Coronary artery (tissue), 2 donors: Measurements from ENCODE around the gene CETP.
"Not testable (repeated sequence)": the region's sequence is repeated elsewhere in the genome, so short reads cannot be mapped to it uniquely, and the experiment has no call there.

Source experiments
- DNase-seq: peaks from one replicate; pipeline ENCODE4 v3.0.0-alpha.2; 2017; ENCODE audit warnings: low spot score
- H3K27ac ChIP-seq, 2 donors: fragments of 200-600 bp; sonication (generic); one replicate each; pipeline ENCODE4 v1.5.1; 2016 to 2019
- H3K4me3 ChIP-seq: fragments of 200-600 bp; sonication (generic); 2 replicates; pipeline ENCODE4 v1.5.1; 2016; ENCODE audit warnings: mild to moderate bottlenecking, moderate library complexity
- TF ChIP-seq, protein P1 (sequence below): fragments of 200-600 bp; sonication (generic); IDR thresholded peaks from one replicate; pipeline ENCODE4 v1.5.1; 2019; ENCODE audit warnings: antibody characterized with exemption

The CETP gene

GRCh38 chr16:56970934-56971767 lies 9.4 kb downstream of the CETP start:
- H3K4me3 ChIP-seq = no peak overlapping the region
- TF ChIP-seq, protein P1, sequence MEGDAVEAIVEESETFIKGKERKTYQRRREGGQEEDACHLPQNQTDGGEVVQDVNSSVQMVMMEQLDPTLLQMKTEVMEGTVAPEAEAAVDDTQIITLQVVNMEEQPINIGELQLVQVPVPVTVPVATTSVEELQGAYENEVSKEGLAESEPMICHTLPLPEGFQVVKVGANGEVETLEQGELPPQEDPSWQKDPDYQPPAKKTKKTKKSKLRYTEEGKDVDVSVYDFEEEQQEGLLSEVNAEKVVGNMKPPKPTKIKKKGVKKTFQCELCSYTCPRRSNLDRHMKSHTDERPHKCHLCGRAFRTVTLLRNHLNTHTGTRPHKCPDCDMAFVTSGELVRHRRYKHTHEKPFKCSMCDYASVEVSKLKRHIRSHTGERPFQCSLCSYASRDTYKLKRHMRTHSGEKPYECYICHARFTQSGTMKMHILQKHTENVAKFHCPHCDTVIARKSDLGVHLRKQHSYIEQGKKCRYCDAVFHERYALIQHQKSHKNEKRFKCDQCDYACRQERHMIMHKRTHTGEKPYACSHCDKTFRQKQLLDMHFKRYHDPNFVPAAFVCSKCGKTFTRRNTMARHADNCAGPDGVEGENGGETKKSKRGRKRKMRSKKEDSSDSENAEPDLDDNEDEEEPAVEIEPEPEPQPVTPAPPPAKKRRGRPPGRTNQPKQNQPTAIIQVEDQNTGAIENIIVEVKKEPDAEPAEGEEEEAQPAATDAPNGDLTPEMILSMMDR = no peak
- DNase-seq = no peak
- H3K27ac ChIP-seq = no peak overlapping the region

- Histone ChIP-seq H3K4me3 (no peak overlapping the region), H3K27ac (no peak overlapping the region)
- TF ChIP-seq, protein P1 = no peak
- DNase-seq = no peak
Measured at GRCh38 chr16:56971768-56972043, 10.0 kb downstream of the CETP start.

DNA sequence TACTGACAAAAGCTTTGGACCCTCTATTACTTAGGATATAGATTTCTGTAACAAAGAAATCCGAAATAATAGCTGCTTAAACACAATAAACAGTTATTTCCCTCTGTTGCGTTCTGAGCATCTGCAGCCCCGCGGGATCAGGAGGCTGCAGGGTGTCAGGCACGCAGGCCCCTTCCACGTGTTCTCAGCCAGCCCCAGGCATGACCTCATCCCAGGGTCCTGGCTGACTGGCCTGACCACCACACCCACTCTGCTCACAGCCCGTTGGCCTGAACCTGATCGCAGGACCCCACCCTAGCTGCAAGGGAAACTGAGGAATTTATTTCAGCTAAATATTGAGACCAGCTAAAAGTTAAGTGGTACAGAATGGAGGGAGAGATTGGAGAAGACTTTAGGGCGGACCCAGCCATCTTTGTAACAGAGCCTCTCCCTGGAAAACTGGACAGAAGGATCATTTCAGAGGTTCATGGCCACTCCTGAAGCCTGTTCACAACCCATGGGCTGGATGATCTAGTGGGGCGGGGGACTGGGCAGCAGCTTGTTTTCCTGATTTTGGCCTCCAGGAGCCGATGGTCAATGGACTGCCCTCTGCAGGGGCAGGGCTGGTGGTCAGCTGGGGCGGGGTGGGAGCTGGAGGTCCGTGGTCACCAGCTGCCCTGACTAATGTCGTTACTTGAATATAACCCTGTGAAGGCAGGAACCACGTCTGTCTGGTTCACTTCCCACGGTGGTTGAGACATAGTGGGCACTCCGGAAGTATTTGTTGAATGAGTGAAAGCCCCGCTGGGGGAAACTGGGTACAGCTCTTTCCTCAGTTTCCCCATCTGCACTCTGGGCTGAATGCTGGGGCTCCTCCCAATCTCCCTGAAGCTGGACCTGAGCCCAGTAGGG lies 10.9 kb downstream of the CETP start:
- no peak overlapping the region for H3K27ac ChIP-seq
- DNase-seq = no peak
- TF ChIP-seq, protein P1 = no peak
- H3K4me3 ChIP-seq = no peak overlapping the region

- TF ChIP-seq, protein P1 = no peak
- Histone ChIP-seq H3K27ac (no peak overlapping the region), H3K4me3 (no peak overlapping the region)
- no peak for DNase-seq
Measured at GRCh38 chr16:56973294-56973689, 11.5 kb downstream of the CETP start.

GRCh38 chr16:56973899-56974298 lies 12.1 kb downstream of the CETP start:
- DNase-seq, H3K27ac ChIP-seq, H3K4me3 ChIP-seq: not testable (repeated sequence)

DNA sequence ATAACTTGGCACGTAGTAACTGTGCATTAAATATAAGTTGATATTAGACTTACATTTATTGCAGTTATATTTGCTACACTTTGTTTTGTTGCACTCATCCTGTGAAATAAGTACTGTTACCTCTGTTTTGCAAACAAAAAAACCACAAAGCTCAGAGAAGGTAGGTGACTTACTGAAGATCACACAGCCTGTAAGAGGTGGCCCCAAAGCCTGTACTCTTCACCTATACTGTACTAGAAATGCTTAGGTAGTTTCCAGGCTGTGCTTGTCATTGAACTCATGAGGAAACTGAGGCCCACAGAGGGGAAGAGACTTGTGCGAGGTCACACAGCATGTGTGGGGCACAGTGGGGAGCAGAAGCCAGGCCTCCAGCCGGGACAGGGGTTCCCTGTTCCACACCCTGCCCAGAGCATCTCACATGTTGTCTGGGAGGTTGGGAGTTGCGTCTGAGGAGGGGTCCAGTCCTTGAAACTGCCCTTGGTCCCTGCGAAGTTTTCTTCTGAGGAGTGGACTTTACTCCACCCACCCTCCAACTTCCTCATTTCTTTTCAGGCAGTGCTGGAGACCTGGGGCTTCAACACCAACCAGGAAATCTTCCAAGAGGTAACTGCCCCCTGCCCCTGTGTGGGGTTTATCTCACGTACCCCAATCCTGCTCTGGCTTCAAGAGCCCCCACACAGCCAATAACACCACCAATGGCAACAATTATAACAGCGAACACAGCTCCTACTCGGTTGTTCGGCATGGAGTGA lies 13.0 kb downstream of the CETP start:
- H3K4me3 ChIP-seq = no peak overlapping the region
- no peak for DNase-seq
- H3K27ac ChIP-seq = no peak overlapping the region
- TF ChIP-seq, protein P1 = no peak

DNA sequence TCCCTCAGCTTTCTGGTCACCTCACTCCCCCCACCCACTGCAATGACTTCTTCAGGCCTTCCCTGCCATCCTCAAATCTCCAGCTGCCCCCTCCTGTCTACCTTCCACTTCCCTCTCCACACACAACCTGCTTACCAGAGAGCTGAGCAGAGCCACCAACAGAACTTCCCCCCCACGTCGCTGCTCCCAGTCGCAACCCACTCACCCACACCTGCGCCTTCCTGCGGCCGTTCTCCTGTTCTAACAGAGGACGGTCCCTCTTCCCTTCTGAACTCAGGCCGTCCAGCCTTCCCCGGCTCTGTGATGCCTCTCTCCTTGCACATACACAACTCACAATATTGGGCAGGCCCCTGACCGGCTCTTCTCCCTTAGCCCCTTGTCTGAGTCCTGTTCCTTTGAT lies 14.0 kb downstream of the CETP start:
- no peak overlapping the region for H3K27ac ChIP-seq
- DNase-seq = no peak
- TF ChIP-seq, protein P1 = no peak
- H3K4me3 ChIP-seq = no peak overlapping the region
